GM10266 (cell line): ENCODE measurements around the gene CLIC6.
A peak's percentile ranks its signal among the peaks of the same experiment; 100 is the strongest.
"Not testable (repeated sequence)": the region's sequence is repeated elsewhere in the genome, so short reads cannot be mapped to it uniquely, and the experiment has no call there.

Source experiments
- DNase-seq: peaks from one replicate; pipeline ENCODE4 v3.0.0; 2012; ENCODE audit errors: extremely low spot score
- CTCF ChIP-seq: IDR thresholded peaks from 2 replicates; pipeline ENCODE4 v1.5.1; 2012; ENCODE audit warnings: mild to moderate bottlenecking, low read depth; ENCODE audit not compliant: control insufficient read depth, insufficient read depth; ENCODE audit errors: missing control alignments

The CLIC6 gene

GRCh38 chr21:34653522-34653921 is 15.3 kb upstream of the CLIC6 start:
- no peak for TF ChIP-seq CTCF
- DNase-seq = no peak

- no peak for TF ChIP-seq CTCF
- DNase-seq = no peak
Measured at GRCh38 chr21:34661848-34662247, 6.9 kb upstream of the CLIC6 start.

- no peak for TF ChIP-seq CTCF
- no peak for DNase-seq
Measured at GRCh38 chr21:34667761-34668160, 1.0 kb upstream of the CLIC6 start.

GRCh38 chr21:34669149-34669879 is 520 bp downstream of the CLIC6 start:
- TF ChIP-seq CTCF = no peak
- peak; percentile 81 for DNase-seq

GRCh38 chr21:34669880-34670219 is 1.1 kb downstream of the CLIC6 start:
- not testable (repeated sequence) for DNase-seq

- peak; percentile 65 for DNase-seq
- TF ChIP-seq CTCF = no peak
Measured at GRCh38 chr21:34670220-34670961, 1.6 kb downstream of the CLIC6 start.

- DNase-seq = peak; percentile 40
Measured at GRCh38 chr21:34670962-34671348, 2.2 kb downstream of the CLIC6 start.

More at GRCh38 chr21:34670962-34671348, 2.2 kb downstream of the CLIC6 start:
- TF ChIP-seq CTCF = no peak
